SK-N-DZ (cell line): Measurements from ENCODE around the gene TRMT44.
"Not testable (repeated sequence)": the region's sequence is repeated elsewhere in the genome, so short reads cannot be mapped to it uniquely, and the experiment has no call there.

ENCODE experiments used
- DNase-seq: peaks from one replicate; pipeline ENCODE4 v3.0.0-alpha.2; 2015; ENCODE audit warnings: low spot score
- small RNA-seq, 2 experiments: library from RNA; depleted of rRNA; stranded (forward); fragments of <200 nt; gene quantifications; one replicate each; pipeline ENCODE3, GENCODE V24; 2014

Gene TRMT44

GRCh38 chr4:8512510-8512909, 71.9 kb downstream of the TRMT44 start:
- DNase-seq, result no peak

DNA sequence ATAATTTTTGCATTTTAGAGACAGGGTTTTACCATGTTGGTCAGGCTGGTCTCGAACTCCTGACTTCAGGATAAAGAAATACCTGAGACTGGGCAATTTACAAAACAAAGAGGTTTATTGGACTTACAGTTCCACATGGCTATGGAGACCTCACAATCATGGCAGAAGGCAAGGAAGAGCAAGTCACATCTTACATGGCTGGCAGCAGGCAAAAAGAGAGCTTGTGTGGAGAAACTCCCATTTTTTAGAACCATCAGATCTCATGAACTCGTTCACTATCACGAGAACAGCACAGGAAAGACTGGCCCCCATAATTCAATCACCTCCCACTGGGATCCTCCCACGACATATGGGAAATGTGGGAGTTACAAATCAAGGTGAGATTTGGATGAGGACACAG, 72.5 kb downstream of the TRMT44 start:
- DNase-seq, result not testable (repeated sequence)

- no peak for DNase-seq
Measured at GRCh38 chr4:8513931-8514330, 73.4 kb downstream of the TRMT44 start.

- no peak for DNase-seq
Measured at GRCh38 chr4:8514391-8514790, 73.8 kb downstream of the TRMT44 start.

GRCh38 chr4:8515316-8516060, 74.9 kb downstream of the TRMT44 start:
- DNase-seq, result no peak

DNA sequence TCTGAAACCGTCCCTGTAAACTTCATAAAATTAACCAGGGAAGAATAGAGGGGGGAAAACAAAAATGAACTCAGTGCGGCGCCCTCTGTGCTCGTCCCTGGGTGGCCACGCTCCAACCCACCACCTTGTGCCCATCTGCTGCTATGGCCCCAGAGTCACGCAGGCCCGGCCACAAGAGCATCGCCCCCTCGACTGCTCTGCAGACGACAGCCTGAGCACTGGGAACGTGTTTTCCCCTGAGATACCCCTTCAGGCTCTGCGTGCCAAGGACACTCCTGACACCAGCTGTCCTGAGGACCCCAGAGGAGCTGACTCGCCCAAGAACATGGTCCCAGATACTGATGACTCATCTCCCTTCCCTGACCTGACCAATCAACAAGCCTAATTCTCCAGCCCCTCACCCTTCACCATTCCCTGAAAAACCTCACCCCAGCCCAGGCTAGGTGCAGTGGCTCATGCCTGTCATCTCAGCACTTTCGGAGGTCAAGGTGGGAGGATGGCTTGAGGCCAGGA, 75.5 kb downstream of the TRMT44 start:
- DNase-seq, result no peak

DNA sequence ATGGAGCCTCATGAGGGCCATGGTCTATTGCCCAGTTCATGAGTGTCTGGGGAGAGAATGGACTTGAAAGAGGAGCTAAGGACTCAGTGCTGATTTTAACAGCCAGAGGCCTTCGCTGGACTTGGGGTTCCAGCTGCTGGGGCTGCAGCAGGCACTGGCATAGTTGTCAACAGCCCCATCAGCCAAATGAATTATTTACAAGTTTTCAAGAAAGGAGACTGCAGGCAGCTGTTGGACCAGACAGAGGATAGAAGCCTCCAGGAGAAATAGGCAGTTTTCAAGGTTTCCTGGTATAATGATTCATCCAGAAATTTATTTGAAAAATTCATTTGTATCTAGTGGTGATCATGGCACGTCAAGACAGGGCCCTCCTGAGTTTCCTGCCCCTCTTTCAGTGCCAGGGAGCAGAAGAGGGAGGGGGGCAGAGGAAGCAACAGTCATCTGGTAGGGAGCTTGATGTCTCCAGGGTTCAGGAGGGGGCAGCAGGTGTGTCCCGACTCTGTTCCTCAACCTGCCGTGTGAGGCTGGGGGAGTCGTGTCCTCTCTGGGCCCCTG, 76.5 kb downstream of the TRMT44 start:
- DNase-seq, result no peak

DNA sequence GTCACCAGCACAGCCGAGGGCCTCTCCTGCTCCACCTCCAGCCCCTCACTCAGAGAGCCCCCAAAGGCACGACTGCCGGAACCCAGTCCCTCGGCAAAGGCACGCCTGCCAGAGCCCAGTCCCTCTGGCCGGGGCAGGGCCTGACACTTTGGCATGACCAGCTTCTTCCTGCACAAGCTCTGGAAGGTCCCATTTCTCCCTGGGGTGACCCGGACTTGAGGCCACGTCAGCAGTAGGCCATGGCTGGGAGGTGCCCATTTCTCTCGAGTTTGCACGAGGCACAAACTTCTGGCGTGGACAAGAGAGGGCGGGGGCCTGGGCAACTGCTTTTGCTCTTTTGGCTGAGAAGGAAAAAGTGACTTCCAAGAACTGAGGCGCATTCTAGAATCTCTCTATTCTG, 77.4 kb downstream of the TRMT44 start:
- DNase-seq, result no peak

DNA sequence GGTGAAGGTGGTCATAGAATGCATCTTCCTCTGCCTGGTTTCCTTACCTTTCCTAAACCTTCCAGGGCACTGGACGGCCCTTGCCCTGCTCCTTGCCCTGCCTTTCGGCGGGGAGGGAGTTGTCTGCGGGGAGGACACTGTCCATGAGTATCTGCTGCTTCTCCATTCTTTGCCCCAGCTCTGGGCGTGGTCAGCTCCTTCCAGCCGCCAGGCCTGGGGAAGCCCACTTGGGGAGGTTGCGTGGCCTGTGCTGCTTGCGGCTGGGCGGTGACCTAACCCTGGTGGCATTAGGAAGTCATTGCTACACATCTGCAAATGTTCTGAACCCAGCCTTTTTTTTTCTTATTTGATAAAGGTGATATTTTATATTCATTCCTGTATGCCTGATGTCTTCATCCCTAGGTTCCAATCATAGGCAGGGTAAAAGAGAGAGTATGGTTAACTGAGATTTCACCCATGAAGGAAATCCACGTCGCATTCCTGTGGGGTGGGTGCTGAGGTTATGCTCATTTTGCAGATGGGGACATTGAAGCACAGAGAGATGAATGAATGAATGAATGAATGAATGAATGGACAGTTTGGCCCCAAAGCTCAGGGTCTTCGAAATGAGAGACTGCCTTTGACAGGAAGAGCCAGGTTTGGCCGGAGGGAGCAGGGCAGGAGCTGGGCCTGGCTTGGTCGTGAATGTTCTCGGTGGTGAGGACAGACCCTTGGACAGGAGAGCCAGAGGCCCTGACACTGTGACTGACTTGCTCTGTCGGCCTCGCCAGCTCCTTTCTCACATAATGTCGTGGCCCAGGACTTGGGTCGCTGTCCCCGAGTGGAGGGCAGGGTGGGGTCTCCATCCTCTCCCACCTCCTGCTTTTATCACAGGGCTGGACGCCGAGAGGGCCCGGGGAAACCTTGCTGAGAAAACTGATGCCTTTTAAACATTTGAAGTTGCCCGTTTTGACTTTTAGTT, 81.9 kb downstream of the TRMT44 start:
- DNase-seq, result no peak

- no peak for DNase-seq
Measured at GRCh38 chr4:8523175-8523574, 82.6 kb downstream of the TRMT44 start.

GRCh38 chr4:8523766-8524165, 83.2 kb downstream of the TRMT44 start:
- DNase-seq, result no peak

DNA sequence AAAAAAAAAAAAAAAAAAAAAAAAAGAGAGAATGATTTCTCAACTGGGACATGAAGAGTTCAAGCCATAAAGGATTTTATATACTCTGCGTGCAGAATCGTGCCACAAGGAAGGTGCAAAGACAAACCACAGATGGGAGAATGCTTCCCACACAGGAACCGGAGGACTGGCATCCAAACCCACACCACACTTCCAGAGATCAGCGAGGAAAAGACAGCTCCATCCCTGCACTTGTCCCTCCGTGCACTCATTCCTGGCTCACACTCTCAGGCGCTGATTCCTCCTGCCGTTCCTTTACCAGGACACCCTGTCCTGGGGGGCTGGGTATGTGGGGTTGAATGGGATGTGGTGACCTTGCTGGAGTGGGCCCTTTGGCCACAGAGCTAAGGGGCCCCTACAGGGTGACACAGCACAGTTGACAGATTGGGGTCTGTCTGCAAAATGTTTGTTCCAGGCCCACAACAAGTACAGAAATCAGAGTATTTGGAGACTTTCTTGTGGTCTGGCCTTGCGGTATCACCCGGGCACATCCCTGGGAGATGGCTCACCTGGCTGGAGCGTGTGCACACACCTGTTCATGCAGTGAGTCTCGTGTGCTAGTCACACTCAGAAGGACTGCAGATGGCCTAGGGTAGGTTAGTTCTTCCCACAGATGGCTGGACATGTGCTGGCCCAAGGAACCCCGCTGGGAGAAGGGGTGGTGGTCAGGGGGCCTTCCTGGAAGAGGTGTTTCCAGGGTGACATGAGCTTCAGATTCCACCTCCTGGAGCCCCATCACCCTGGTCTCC, 84.2 kb downstream of the TRMT44 start:
- DNase-seq, result no peak

- DNase-seq, result no peak
Measured at GRCh38 chr4:8525383-8526120, 85.0 kb downstream of the TRMT44 start.

Small RNAs within 50 kb of the gene (small RNA-seq; reads per million reads assigned to genes)
- gene RNA5SP152, result 0.03 to 0.98 reads per million in 2 experiments
